AG10803 (cell line): ENCODE results near the gene AURKA.

Experiments used
- DNase-seq: peaks from one replicate; pipeline ENCODE4 v3.0.0; 2010; ENCODE audit warnings: low read depth
- H3K4me3 ChIP-seq: 2 replicates; pipeline ENCODE4 v1.5.1; 2011; ENCODE audit warnings: mild to moderate bottlenecking, low read length, control low read depth
- TF ChIP-seq, protein P1 (sequence below): conservative IDR thresholded peaks from 2 replicates; pipeline ENCODE4 v1.5.1; 2011; ENCODE audit warnings: mild to moderate bottlenecking, low read length, control low read depth, inconsistent platforms

Gene AURKA

DNA sequence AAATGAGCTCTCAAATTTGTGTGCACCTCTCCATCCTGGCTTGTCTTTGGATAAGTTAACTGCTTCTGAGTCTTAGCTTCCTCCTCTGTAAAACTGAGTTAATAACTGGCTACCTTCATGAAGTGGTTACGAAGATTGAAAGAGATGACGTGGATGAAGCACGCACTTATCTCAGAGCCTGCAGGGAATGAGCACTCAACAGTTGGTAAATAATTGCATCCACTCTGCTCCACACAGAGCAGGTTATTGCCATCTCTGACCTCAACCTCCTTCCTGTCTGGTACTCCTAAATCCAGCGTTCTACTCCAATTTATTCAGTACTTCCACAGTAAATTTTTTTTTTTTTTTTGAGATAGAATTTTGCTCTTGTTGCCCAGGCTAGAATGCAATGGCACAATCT, 6.9 kb downstream of the AURKA start:
- H3K4me3 ChIP-seq: no peak overlapping the region
- DNase-seq: no peak
- TF ChIP-seq, protein P1, sequence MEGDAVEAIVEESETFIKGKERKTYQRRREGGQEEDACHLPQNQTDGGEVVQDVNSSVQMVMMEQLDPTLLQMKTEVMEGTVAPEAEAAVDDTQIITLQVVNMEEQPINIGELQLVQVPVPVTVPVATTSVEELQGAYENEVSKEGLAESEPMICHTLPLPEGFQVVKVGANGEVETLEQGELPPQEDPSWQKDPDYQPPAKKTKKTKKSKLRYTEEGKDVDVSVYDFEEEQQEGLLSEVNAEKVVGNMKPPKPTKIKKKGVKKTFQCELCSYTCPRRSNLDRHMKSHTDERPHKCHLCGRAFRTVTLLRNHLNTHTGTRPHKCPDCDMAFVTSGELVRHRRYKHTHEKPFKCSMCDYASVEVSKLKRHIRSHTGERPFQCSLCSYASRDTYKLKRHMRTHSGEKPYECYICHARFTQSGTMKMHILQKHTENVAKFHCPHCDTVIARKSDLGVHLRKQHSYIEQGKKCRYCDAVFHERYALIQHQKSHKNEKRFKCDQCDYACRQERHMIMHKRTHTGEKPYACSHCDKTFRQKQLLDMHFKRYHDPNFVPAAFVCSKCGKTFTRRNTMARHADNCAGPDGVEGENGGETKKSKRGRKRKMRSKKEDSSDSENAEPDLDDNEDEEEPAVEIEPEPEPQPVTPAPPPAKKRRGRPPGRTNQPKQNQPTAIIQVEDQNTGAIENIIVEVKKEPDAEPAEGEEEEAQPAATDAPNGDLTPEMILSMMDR: no peak

DNA sequence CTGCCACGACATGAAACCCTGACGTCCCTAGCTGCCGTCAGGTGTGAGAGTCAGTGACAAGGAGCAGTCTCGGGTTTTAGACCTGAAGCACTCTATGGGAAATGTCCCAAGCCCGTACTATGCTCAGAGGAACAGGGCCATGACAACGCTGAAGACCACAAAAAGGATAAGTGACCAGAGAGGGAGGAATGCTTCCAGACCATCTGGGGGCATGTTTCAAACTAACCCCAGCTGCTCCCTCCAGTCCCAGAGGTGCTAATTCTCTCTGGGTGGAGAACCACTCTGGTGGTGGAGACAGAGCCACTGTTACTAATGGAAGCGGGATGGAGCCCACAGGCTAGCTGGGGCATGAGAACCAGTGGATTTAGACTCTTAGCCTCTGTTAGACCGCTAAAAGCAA, 8.7 kb downstream of the AURKA start:
- no peak overlapping the region for H3K4me3 ChIP-seq
- TF ChIP-seq, protein P1: no peak
- no peak for DNase-seq

DNA sequence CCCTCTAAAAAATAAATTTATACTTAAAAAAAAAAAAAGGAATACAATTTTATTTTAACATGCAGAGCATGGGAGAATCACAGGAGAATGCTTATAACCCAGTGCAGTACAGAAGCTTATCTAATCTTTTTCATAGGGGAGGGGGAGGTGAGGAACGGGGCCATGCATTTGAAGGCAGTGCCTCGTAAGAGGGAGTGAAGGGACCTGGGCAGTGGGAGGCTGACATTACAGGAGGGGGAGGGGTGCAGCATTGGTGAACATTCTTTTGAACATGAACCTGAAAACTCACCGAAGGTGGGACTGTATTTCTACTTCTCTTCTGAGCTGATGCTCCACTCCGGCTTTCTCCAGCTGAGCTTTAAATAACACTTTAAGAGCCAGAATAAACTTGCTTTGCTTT, 9.3 kb downstream of the AURKA start:
- TF ChIP-seq, protein P1: no peak

DNA sequence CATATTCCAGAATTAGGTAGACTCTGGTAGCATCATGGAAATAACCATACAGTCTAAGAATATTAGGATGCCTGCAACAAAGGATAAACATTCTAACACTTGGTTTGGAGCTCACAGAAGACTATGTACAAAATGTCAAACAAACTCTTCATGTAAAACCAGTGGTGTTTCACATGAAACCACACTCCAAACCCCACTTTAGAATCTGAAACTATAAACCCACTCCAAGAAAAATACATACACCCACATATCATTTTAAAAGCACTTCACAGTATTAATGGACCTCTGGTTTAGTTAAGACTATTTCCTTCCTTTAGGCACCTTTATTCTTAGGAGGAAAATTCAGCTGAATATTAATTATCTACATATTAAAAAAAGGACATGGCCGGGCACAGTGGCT, 10.5 kb downstream of the AURKA start:
- no peak for DNase-seq
- H3K4me3 ChIP-seq: no peak overlapping the region
- TF ChIP-seq, protein P1: no peak

More for the DNA sequence above, 9.3 kb downstream of the AURKA start:
- DNase-seq: no peak
- no peak overlapping the region for H3K4me3 ChIP-seq

DNA sequence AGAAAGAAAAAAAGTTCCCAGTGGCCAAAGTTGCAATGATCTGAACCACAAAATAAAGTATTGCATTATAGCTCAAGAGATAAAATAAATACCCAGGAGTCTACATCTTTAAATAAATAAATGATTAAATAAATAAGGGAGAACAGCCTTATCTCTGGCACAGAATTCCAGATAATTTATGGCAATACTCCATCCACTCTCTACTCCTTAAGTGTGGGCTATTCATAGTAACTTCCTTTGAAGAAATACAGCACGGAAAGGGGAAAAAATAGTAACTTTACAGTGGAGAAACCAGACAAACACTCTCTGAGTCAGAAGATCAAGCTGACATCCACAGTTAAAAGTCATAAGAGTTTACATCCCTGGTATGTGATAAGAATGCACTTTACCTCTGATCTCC, 11.6 kb downstream of the AURKA start:
- DNase-seq: no peak
- TF ChIP-seq, protein P1: no peak

DNA sequence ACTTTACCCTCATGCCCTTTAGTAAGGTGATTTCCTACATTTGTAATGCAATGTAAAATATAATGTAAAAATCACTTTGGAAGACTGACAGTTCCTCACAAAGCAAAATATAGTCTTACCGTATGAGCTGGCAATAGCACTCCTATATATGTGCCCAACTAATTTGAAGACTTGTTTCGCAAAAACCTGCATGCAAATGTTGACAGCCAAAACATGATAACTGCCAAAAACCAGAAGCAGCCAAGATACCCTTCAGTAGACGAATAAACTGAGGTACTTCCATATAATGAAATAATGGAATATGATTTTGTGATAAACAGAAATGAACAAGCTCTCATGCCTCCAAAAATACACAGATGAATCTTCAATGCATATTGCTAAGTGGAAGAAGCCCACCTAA, 13.6 kb downstream of the AURKA start:
- H3K4me3 ChIP-seq: no peak overlapping the region
- TF ChIP-seq, protein P1: no peak
- DNase-seq: no peak

More for the DNA sequence above, 11.6 kb downstream of the AURKA start:
- no peak overlapping the region for H3K4me3 ChIP-seq

DNA sequence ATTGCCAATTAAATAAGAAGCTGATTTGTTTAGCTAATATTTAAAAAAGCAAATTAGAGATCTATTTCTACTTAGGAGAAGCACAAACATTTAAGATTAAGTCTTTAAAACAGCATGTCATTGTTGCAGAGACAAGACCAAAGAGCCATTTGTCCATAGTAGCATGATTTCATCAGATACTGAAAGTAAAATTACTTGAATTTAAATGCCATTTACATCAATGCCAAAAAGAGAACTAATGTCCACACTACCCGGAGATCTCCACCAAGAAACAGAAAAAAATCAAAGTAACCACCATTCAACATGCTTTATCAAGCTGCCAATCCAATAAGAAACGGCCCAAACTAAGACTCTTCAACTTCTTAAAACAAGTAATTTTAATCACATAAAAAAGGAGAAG, 15.7 kb downstream of the AURKA start:
- no peak for DNase-seq
- no peak overlapping the region for H3K4me3 ChIP-seq
- TF ChIP-seq, protein P1: no peak
